Stimulated activated naive B cell treated with anti-CD40 and anti-IgM and Interleukin-4, amounts not matched to agents 10 μg/mL and 1 μg/mL and 100 μg/mL, for 72 hours (primary cell): ENCODE results near the gene BTBD9.

ENCODE experiments used
- ATAC-seq, 2 donors: fragments of 150-1000 bp; cut with Tn5 transposase; replicated peaks; 2 replicates each; pipeline ENCODE4 v1.10.0; 2021; ENCODE audit warnings: moderate library complexity in 1 of 2
- DNase-seq: peaks from one replicate; pipeline ENCODE4 v3.0.0; 2021
- H3K27ac Mint-ChIP-seq: one replicate; pipeline ENCODE4 v1.8.0; 2022; ENCODE audit warnings: mild to moderate bottlenecking, mixed read lengths
- H3K27me3 Mint-ChIP-seq, 2 donors: one replicate each; pipeline ENCODE4 v1.8.0; 2022; ENCODE audit warnings: mixed read lengths in 2 of 2
- H3K36me3 Mint-ChIP-seq, 2 donors: one replicate each; pipeline ENCODE4 v1.8.0; 2022; ENCODE audit warnings: mixed read lengths in 2 of 2, mild to moderate bottlenecking in 1 of 2
- H3K4me1 Mint-ChIP-seq, 2 donors: one replicate each; pipeline ENCODE4 v1.8.0; 2022; ENCODE audit warnings: mixed read lengths in 2 of 2, mild to moderate bottlenecking in 1 of 2
- H3K4me3 Mint-ChIP-seq, 2 donors: one replicate each; pipeline ENCODE4 v1.8.0; 2022; ENCODE audit warnings: mild to moderate bottlenecking in 2 of 2, mixed read lengths in 2 of 2, moderate library complexity in 1 of 2
- H3K9me3 Mint-ChIP-seq, 2 donors: one replicate each; pipeline ENCODE4 v1.8.0; 2022; ENCODE audit warnings: mixed read lengths in 2 of 2, mild to moderate bottlenecking in 1 of 2

Gene BTBD9

DNA sequence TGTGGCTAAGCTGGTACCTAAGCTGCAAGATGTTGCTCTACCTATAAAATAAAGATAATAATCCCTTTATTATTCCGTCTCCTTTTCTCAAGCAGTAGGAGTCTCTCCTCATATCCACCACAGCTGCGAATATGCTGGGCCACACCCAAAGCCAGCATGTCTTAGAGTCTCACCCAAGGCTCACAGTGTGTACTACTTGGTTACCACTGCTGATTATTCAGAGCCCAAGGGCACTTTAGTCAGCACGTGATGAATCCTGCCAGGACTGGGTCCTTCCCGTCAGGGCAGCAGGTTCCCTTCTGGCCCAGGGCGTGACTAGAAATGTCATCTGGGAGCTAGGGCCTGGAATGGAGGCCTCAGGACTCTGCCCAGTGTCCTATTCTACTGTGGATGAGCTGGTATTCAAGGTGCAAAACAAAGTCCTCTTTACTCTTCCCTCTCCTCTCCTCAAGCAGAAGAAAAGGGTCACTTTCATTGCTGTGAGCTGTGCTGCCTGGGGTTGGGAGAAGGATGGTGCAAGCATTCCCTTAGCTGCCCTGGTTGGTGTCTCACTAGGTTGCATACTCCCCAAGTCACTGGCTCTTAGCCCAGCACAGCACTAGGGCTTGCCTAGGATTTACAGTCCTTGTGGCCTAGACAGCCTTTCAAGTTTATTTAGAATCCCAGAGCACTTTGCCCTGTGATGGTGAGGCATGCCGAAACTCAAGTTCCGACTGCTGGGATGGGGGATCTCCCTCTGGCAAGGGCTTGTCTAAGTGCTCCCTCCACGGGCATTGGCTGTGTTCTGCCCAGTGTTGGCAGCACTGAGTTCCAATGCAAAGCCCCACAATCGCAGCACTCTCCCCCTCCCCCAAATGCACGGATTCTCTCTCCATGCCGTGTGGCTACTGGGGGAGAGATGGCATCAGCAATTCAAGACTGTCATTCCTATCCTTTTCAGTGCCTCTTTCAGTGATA lies 320.2 kb downstream of the BTBD9 start:
- H3K27me3 Mint-ChIP-seq, result no peaks in the 10 kb centered on the region
- H3K4me3 Mint-ChIP-seq, result no peak overlapping the region
- ATAC-seq (no peak), DNase-seq (no peak)
- peaks cover 36 to 68% of the 10 kb centered on the region in 2 donors for H3K4me1 Mint-ChIP-seq
- peaks cover 3 to 4% of the 10 kb centered on the region in 2 donors for H3K9me3 Mint-ChIP-seq
- peak overlapping the region; percentile 15 for H3K27ac Mint-ChIP-seq
- H3K36me3 Mint-ChIP-seq, result peaks cover 9 to 22% of the 10 kb centered on the region in 2 donors

GRCh38 chr6:38316099-38316868 lies 323.4 kb downstream of the BTBD9 start:
- peak overlapping the region; percentile 56 for H3K27ac Mint-ChIP-seq
- peaks cover 6 to 13% of the 10 kb centered on the region in 2 donors for H3K36me3 Mint-ChIP-seq
- H3K9me3 Mint-ChIP-seq, result peaks cover 3 to 4% of the 10 kb centered on the region in 2 donors
- peak; percentile 91 to 92 for ATAC-seq
- peaks cover 30 to 56% of the 10 kb centered on the region in 2 donors for H3K4me1 Mint-ChIP-seq
- peak overlapping the region; percentile 25 to 45 for H3K4me3 Mint-ChIP-seq
- no peak for DNase-seq
- H3K27me3 Mint-ChIP-seq, result no peaks in the 10 kb centered on the region

DNA sequence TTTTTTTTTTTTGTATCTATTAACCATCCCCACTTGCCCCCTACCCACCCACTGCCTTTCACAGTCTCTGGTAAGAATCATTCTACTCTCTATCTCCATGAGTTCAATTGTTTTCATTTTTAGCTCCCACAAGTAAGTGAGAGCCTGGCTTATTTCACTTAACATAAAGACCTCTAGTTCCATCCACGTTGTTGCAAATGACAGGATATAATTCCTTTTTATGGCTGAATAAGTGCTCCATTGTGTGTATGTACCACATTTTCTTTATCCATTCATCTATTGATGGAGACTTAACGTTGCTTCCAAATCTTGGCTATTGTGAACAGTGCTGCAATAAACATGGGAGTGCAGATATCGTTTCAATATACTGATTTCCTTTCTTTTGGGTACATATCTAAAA lies 328.5 kb downstream of the BTBD9 start:
- ATAC-seq, result no peak

DNA sequence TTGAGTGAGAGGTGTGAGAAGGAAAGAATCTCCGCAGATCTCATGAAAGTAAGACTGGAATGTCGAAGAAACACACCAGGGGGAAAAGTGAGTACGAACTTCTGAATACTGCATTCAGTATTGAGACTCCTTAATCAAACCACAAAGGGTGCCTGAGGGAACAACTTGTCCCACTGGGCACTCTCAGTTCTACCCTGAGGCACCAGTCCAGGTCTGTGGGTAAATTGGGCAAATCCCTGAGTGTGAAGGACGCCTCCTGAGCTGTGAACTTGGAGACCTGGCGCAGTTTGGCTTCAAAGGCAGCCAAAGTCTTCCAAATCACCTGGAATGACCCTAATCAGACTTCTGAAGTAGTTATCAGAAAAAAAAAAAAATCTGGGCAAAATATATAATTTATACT lies 329.7 kb downstream of the BTBD9 start:
- Mint-ChIP-seq H3K4me3 (no peak overlapping the region), H3K27me3 (no peaks in the 10 kb centered on the region), H3K36me3 (peaks cover 3 to 5% of the 10 kb centered on the region in 2 donors), H3K27ac (no peak overlapping the region), H3K4me1 (peaks cover 20 to 28% of the 10 kb centered on the region in 2 donors), H3K9me3 (peaks cover 3 to 4% of the 10 kb centered on the region in 2 donors)
- DNase-seq (no peak), ATAC-seq (no peak)

More for the DNA sequence above, 328.5 kb downstream of the BTBD9 start:
- Mint-ChIP-seq H3K4me3 (no peak overlapping the region), H3K36me3 (peaks cover 4 to 6% of the 10 kb centered on the region in 2 donors), H3K4me1 (peaks cover 25 to 33% of the 10 kb centered on the region in 2 donors), H3K27ac (no peak overlapping the region), H3K9me3 (peaks cover 4 to 5% of the 10 kb centered on the region in 2 donors), H3K27me3 (no peaks in the 10 kb centered on the region)
- DNase-seq, result no peak

DNA sequence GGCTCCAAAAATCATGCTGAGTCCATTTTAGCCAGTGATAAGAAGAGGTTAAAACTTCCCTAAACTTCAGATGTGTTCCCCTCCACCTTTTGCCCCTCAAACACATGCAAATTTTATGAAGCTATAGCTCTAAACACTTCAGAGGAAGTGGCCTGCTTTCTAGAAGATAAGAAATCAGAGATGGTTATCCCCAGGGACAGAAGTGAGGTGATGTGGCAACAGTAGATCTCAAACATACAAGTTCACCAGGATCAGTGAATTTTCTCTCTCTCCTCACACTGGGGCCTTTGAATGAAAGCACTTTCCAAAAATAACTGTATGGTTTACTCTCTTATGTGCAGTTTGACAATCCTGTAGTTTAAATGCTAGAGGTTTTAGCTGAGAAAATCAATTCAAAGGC lies 332.0 kb downstream of the BTBD9 start:
- Mint-ChIP-seq H3K36me3 (peaks cover 3 to 5% of the 10 kb centered on the region in 2 donors), H3K27ac (peak overlapping the region; percentile 15), H3K9me3 (peaks cover 3 to 4% of the 10 kb centered on the region in 2 donors), H3K27me3 (no peaks in the 10 kb centered on the region), H3K4me1 (peaks cover 20 to 29% of the 10 kb centered on the region in 2 donors), H3K4me3 (peak overlapping the region; percentile 59 to 75)
- peak; percentile 89 to 90 for ATAC-seq
- peak; percentile 13 for DNase-seq

GRCh38 chr6:38306931-38307330 lies 332.8 kb downstream of the BTBD9 start:
- DNase-seq, result no peak
- Mint-ChIP-seq H3K27me3 (no peaks in the 10 kb centered on the region), H3K27ac (no peak overlapping the region), H3K4me3 (no peak overlapping the region), H3K9me3 (peaks cover 3 to 4% of the 10 kb centered on the region in 2 donors), H3K36me3 (peaks cover 3 to 5% of the 10 kb centered on the region in 2 donors), H3K4me1 (peaks cover 20 to 32% of the 10 kb centered on the region in 2 donors)
- ATAC-seq, result peak; percentile 38 to 44

DNA sequence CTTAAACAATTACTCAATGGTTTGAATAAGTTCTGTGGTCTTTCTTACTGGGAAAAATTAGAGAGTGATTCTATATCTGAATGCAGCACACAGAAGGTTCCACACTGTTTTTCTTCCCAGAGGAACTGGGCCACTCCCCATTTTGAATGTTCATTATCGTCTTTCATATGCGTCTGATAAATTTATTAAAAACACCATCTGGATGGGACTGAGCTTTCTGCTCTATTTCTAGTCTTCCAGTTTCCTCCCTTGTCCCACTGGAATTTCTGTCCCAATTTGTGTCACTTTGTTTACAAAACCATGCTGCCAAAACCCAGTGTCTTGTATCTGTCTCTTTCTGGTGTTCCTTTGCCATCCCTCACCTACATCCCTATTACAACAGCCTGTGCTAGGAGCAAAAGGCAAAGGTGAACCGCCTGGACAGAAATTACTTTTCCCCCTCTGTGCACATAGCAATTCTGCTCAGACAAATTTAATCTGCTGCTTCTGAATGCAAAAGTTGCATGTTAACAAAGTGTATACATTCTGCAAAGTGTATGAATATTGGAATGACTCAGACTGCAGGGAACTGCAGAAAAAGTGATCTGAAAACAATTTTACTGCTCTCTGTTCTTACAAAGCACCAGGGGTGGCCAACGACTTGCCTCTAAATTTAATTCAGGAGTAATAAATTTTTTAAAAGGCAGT lies 333.6 kb downstream of the BTBD9 start:
- ATAC-seq (peak; percentile 87), DNase-seq (no peak)
- Mint-ChIP-seq H3K9me3 (peaks cover 3 to 4% of the 10 kb centered on the region in 2 donors), H3K4me1 (peaks cover 20 to 32% of the 10 kb centered on the region in 2 donors), H3K27me3 (no peaks in the 10 kb centered on the region), H3K4me3 (peak overlapping the region; percentile 30 to 50), H3K27ac (peak overlapping the region; percentile 75), H3K36me3 (peaks cover 3 to 11% of the 10 kb centered on the region in 2 donors)

DNA sequence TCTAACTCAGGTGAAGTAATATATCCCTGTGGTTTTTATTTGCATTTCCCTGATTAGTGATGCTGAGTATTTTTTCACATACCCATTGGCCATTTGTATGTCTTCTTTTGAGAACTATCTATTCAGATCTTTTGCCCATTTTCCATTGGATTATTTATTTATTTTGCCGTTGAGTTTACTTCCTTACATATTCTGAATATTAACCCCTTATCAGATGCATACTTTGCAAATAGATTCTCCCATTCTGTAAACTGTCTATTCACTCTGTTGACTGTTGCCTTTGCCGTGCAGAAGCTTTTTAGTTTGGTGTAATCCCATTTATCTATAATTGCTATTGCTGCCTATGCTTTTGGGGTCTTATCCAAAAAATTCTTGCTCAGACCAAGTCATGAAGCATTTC lies 336.9 kb downstream of the BTBD9 start:
- H3K4me3 Mint-ChIP-seq, result no peak overlapping the region
- no peak overlapping the region for H3K27ac Mint-ChIP-seq
- peaks cover 14 to 28% of the 10 kb centered on the region in 2 donors for H3K4me1 Mint-ChIP-seq
- ATAC-seq (no peak), DNase-seq (no peak)
- peaks cover 8 to 15% of the 10 kb centered on the region in 2 donors for H3K36me3 Mint-ChIP-seq
- H3K9me3 Mint-ChIP-seq, result peaks cover 3 to 4% of the 10 kb centered on the region in 2 donors
- H3K27me3 Mint-ChIP-seq, result no peaks in the 10 kb centered on the region

DNA sequence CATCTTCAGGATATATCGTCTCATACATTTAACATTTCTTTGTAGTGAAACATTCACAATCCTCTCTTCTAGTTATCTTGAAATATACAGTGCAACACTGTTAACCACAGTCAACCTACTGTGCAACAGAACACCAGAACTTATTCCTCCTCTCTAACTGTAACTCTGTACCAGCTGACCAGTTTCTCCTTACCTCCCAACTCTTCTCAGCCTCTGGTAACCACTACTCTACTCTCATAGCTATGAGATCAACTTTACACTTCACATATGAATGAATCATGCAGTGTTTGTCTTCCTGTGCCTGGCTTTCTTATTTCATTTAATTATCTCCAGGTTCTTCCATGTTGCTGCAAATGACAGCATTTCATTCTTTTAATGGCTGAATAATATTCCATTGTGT lies 337.6 kb downstream of the BTBD9 start:
- peaks cover 8 to 20% of the 10 kb centered on the region in 2 donors for H3K4me1 Mint-ChIP-seq
- H3K4me3 Mint-ChIP-seq, result no peak overlapping the region
- H3K27me3 Mint-ChIP-seq, result no peaks in the 10 kb centered on the region
- H3K9me3 Mint-ChIP-seq, result peaks cover 3 to 4% of the 10 kb centered on the region in 2 donors
- no peak for DNase-seq
- ATAC-seq, result no peak
- H3K36me3 Mint-ChIP-seq, result peaks cover 9 to 19% of the 10 kb centered on the region in 2 donors
- no peak overlapping the region for H3K27ac Mint-ChIP-seq

DNA sequence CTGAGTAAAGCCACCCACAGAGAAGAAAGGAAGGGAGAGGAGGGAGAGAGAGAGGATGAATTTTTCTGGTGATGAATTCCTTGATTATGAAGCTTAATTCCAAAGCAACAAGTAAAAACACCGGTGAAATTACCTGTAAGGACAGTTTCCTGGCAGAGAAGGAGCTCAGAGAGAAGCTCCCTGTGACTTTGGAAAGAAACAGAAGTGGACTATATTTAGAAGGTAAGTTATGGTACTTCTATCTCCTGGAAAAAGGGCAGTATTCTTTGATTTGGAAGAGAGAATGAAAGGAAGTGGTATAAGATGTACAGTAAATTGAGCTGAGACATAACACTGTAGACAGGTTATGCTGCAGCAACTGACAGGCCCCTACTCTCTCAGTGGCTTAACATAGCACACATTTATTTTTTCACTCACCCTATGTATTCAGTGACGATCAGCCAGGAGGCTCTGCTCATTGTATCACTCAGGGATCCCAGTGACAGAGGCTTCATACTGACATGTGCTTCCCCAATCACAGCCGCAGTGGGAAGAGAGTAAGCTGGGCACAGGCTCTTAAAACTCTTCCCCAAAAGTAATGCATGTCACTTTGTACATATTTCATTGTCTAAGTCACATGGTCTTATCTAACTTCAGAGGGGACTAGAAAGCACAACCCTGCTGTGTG lies 349.5 kb downstream of the BTBD9 start:
- Mint-ChIP-seq H3K9me3 (peaks cover 4 to 8% of the 10 kb centered on the region in 2 donors), H3K4me1 (no peaks in the 10 kb centered on the region), H3K36me3 (peaks cover 12 to 32% of the 10 kb centered on the region in 2 donors), H3K27ac (no peak overlapping the region), H3K27me3 (no peaks in the 10 kb centered on the region), H3K4me3 (no peak overlapping the region)
- DNase-seq (no peak), ATAC-seq (no peak)

- Mint-ChIP-seq H3K4me3 (no peak overlapping the region), H3K36me3 (peaks cover 15 to 32% of the 10 kb centered on the region in 2 donors), H3K4me1 (peaks cover 0 to 2% of the 10 kb centered on the region in 2 donors), H3K27me3 (no peaks in the 10 kb centered on the region), H3K27ac (no peak overlapping the region), H3K9me3 (peaks cover 0 to 4% of the 10 kb centered on the region in 2 donors)
- ATAC-seq, result no peak
- no peak for DNase-seq
These were observed 352.2 kb downstream of the BTBD9 start for GRCh38 chr6:38287487-38287886.

DNA sequence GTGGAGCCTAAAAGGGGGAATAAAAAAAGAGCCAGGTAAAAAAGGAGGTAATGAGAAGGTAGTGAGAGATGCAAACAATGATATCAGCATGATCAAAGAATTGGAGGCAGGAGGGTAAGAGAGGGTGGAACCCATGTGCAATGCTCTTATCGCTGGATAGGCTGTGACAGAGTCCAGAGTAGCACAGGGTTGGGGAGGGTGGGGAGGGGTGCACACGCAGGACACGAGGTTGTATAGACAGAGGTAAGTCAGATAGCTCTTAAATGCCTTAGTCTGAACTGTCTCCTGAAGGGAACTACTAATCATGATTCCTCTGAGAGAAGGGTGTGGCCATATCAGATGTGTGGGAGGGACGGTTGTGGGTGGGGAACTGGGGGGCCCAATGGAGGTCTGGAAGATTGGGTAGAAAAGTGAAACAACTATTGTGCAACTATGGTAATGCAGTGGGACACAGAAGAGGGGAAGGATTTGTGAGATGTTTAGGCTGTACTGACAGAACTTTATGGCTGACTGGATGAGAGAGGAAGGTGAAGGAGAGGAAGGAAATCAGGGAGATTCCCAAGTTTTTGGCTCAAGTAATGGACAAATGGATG lies 354.8 kb downstream of the BTBD9 start:
- peaks cover 0 to 4% of the 10 kb centered on the region in 2 donors for H3K9me3 Mint-ChIP-seq
- ATAC-seq, result no peak
- no peak for DNase-seq
- no peaks in the 10 kb centered on the region for H3K27me3 Mint-ChIP-seq
- no peak overlapping the region for H3K4me3 Mint-ChIP-seq
- peaks cover 15 to 30% of the 10 kb centered on the region in 2 donors for H3K36me3 Mint-ChIP-seq
- H3K4me1 Mint-ChIP-seq, result peaks cover 0 to 2% of the 10 kb centered on the region in 2 donors
- no peak overlapping the region for H3K27ac Mint-ChIP-seq

GRCh38 chr6:38283734-38284362 lies 355.9 kb downstream of the BTBD9 start:
- DNase-seq (no peak), ATAC-seq (no peak)
- no peak overlapping the region for H3K27ac Mint-ChIP-seq
- no peaks in the 10 kb centered on the region for H3K27me3 Mint-ChIP-seq
- peaks cover 15 to 30% of the 10 kb centered on the region in 2 donors for H3K36me3 Mint-ChIP-seq
- no peak overlapping the region for H3K4me3 Mint-ChIP-seq
- H3K9me3 Mint-ChIP-seq, result peaks cover 0 to 4% of the 10 kb centered on the region in 2 donors
- H3K4me1 Mint-ChIP-seq, result peaks cover 0 to 2% of the 10 kb centered on the region in 2 donors
